ACHN (cell line): ENCODE data around the gene SCGN.
A peak's percentile ranks its signal among the peaks of the same experiment; 100 is the strongest.

ENCODE experiments used
- DNase-seq: peaks from one replicate; pipeline ENCODE4 v3.0.0-alpha.2; 2015
- in situ Hi-C: cut with HindIII; loops from 2 replicates; pipeline ENCODE4 v1.10.0; 2017; ENCODE audit warnings: low sequenced_read_pairs, low pct_ligation_motif_present, low pct_unique_long_range_greater_than_20kb

The SCGN gene

GRCh38 chr6:25706314-25707014, 54.4 kb downstream of the SCGN start:
- DNase-seq = no peak
- in situ Hi-C loops = no loop called here

GRCh38 chr6:25709761-25710160, 57.7 kb downstream of the SCGN start:
- DNase-seq = no peak
- in situ Hi-C loops = no loop called here

- in situ Hi-C loops = no loop called here
- no peak for DNase-seq
Observed at GRCh38 chr6:25710287-25710686, 58.3 kb downstream of the SCGN start.

GRCh38 chr6:25713824-25714223, 61.8 kb downstream of the SCGN start:
- in situ Hi-C loops = no loop called here
- no peak for DNase-seq

GRCh38 chr6:25714765-25715164, 62.8 kb downstream of the SCGN start:
- in situ Hi-C loops = no loop called here
- no peak for DNase-seq

- in situ Hi-C loops = no loop called here
- peak; percentile 70 for DNase-seq
Observed at GRCh38 chr6:25715794-25716193, 63.8 kb downstream of the SCGN start.

GRCh38 chr6:25717866-25718740, 66.1 kb downstream of the SCGN start:
- peak; percentile 49 for DNase-seq
- in situ Hi-C loops = no loop called here

- in situ Hi-C loops = no loop called here
- DNase-seq = no peak
Observed at GRCh38 chr6:25726122-25726911, 74.3 kb downstream of the SCGN start.

- in situ Hi-C loops = no loop called here
- no peak for DNase-seq
Observed at GRCh38 chr6:25727028-25727427, 75.0 kb downstream of the SCGN start.

- in situ Hi-C loops = no loop called here
- DNase-seq = no peak
Observed at GRCh38 chr6:25730907-25731306, 78.9 kb downstream of the SCGN start.

GRCh38 chr6:25731721-25732120, 79.7 kb downstream of the SCGN start:
- no peak for DNase-seq
- in situ Hi-C loops = no loop called here

GRCh38 chr6:25732468-25733198, 80.6 kb downstream of the SCGN start:
- in situ Hi-C loops = no loop called here
- DNase-seq = no peak

- in situ Hi-C loops = no loop called here
- no peak for DNase-seq
Observed at GRCh38 chr6:25735261-25735660, 83.2 kb downstream of the SCGN start.

- in situ Hi-C loops = no loop called here
Observed at GRCh38 chr6:25743868-25744267, 91.9 kb downstream of the SCGN start.

GRCh38 chr6:25745836-25746235, 93.8 kb downstream of the SCGN start:
- in situ Hi-C loops = no loop called here
- no peak for DNase-seq

More at GRCh38 chr6:25743868-25744267, 91.9 kb downstream of the SCGN start:
- DNase-seq = no peak

GRCh38 chr6:25746968-25747367, 95.0 kb downstream of the SCGN start:
- in situ Hi-C loops = no loop called here
- no peak for DNase-seq

GRCh38 chr6:25747477-25747876, 95.5 kb downstream of the SCGN start:
- in situ Hi-C loops = no loop called here
- no peak for DNase-seq

GRCh38 chr6:25748049-25748448, 96.0 kb downstream of the SCGN start:
- no peak for DNase-seq
- in situ Hi-C loops = no loop called here
